Spleen (tissue), 7 donors: Measurements from ENCODE around the gene ZBTB42.

Experiments
- POLR2A ChIP-seq, 3 donors: fragments of 450-650 bp; IDR thresholded peaks; one replicate each; pipeline ENCODE4 v1.5.1; 2017; ENCODE audit warnings: antibody characterized with exemption in 3 of 3, mild to moderate bottlenecking in 1 of 3
- POLR2AphosphoS5 ChIP-seq, 3 donors: sonication (generic); formaldehyde crosslinking; IDR thresholded peaks; one replicate each; pipeline ENCODE4 v1.5.1; 2017; ENCODE audit warnings: antibody characterized with exemption in 3 of 3
- TF ChIP-seq, protein P1 (sequence below), 11 experiments: fragments of 200-600 bp in 7 of 11; fragments of 450-650 bp in 4 of 11; sonication (generic) in 4 of 11; IDR thresholded peaks in 8 of 11; conservative IDR thresholded peaks in 3 of 11; 1 replicate in 7 of 11; 2 replicates in 4 of 11; pipeline versions ENCODE4 v1.4.0 to v1.8.0; 2016 to 2021; ENCODE audit warnings: antibody characterized with exemption in 11 of 11, inconsistent platforms in 4 of 11, mild to moderate bottlenecking in 1 of 11
- donor health status: DM: no; HTN: no; CAD: no; lungs with moderate emphysema.
- donor health status: DM: no; HTN: no; CAD: no.
- donor health status: DM: no; HTN: no; CAD: no.

DNA sequence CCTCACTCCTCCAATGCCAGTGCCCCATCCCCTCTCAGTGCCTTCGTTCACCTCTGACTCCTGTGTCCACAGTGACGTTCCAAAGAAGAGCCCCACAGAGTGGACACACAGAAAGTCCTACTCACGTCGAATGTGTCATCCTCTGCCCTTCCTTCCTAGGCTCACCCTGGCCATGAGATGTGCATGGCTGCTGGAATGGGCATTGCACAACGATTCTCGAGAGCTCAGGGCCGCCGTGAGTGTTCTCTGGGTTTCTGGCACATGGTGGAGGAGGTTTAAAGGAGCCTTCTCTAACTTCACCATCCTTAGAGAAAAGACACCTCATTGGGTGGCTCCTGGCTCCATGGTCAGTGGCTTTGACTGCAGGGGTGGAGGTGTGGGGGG lies 51.4 kb downstream of the ZBTB42 start:
- TF ChIP-seq POLR2A (IDR thresholded peaks at IDR 0.05) (no peak), POLR2AphosphoS5 (IDR thresholded peaks at IDR 0.05) (no peak)
- TF ChIP-seq, protein P1, sequence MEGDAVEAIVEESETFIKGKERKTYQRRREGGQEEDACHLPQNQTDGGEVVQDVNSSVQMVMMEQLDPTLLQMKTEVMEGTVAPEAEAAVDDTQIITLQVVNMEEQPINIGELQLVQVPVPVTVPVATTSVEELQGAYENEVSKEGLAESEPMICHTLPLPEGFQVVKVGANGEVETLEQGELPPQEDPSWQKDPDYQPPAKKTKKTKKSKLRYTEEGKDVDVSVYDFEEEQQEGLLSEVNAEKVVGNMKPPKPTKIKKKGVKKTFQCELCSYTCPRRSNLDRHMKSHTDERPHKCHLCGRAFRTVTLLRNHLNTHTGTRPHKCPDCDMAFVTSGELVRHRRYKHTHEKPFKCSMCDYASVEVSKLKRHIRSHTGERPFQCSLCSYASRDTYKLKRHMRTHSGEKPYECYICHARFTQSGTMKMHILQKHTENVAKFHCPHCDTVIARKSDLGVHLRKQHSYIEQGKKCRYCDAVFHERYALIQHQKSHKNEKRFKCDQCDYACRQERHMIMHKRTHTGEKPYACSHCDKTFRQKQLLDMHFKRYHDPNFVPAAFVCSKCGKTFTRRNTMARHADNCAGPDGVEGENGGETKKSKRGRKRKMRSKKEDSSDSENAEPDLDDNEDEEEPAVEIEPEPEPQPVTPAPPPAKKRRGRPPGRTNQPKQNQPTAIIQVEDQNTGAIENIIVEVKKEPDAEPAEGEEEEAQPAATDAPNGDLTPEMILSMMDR (IDR thresholded peaks at IDR 0.05 in 8 of 11, conservative IDR thresholded peaks at IDR 0.05 in 3 of 11) = no peak
